ENCODE measurements around the gene GNAQ. TPM values are rescaled to one million over a fixed set of nuclear protein-coding genes. Genes with fewer than 3 reads are reported as not detected.

GNAQ gene
- total RNA-seq, 1 experiment from 2014 or later: 55.5 TPM

DNA sequence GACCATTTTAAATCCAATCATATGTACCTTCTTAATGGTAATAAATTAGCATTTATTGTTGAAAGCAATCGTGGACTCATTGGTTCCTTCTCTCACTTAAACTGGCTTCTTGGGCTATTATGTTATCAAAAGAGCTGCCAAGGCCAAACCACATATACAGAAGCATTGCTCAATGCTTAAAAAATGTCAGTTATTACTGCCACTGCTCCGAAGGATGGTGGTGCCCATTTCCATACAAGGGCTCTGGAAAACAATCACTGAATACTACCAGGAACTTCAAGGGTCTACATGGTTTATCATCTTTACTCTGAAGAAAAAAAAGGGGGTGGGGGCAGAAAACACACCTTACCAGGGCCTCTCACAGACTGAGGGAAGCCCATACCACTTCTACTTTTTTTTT, 104.3 kb downstream of the GNAQ start:
- Mint-ChIP-seq H3K4me1 (peaks cover 32% of the 10 kb centered on the region), H3K9me3 (peaks cover 3% of the 10 kb centered on the region; the same call in 1 of the 2 replicates), H3K4me3 (no peak overlapping the region), H3K27ac (no peak overlapping the region), H3K36me3 (peaks cover 5% of the 10 kb centered on the region; the same call in 1 of the 2 replicates), H3K27me3 (ENCODE audit: low read depth) (no peaks in the 10 kb centered on the region)
- ChIA-PET CTCF (no interaction called here), POLR2A (no interaction called here)
- DNase-seq (ENCODE audit: low spot score) (no peak), ATAC-seq (no peak)
- TF ChIP-seq ETV6 (CRISPR knock-in tag; IDR thresholded peaks at IDR 0.05): no peak
- no peak for TF ChIP-seq ZNF232 (CRISPR knock-in tag; IDR thresholded peaks at IDR 0.05)
- TF ChIP-seq ATF6 (CRISPR knock-in tag; IDR thresholded peaks at IDR 0.05): no peak
- TF ChIP-seq E2F4 (CRISPR knock-in tag; IDR thresholded peaks at IDR 0.05; ENCODE audit: borderline replicate concordance, low read depth): no peak
- TF ChIP-seq RELA (CRISPR knock-in tag; IDR thresholded peaks at IDR 0.05; ENCODE audit: borderline replicate concordance): no peak
- no peak for TF ChIP-seq USF1 (CRISPR knock-in tag; IDR thresholded peaks at IDR 0.05)
- TF ChIP-seq CREB1 (CRISPR knock-in tag; IDR thresholded peaks at IDR 0.05): no peak
- no peak for TF ChIP-seq ZNF317 (CRISPR knock-in tag; IDR thresholded peaks at IDR 0.05; ENCODE audit: borderline replicate concordance, low read depth)
- no peak for TF ChIP-seq TP53 (CRISPR knock-in tag; IDR thresholded peaks at IDR 0.05)
- no peak for TF ChIP-seq SMAD3 (CRISPR knock-in tag; IDR thresholded peaks at IDR 0.05; ENCODE audit: borderline replicate concordance)

DNA sequence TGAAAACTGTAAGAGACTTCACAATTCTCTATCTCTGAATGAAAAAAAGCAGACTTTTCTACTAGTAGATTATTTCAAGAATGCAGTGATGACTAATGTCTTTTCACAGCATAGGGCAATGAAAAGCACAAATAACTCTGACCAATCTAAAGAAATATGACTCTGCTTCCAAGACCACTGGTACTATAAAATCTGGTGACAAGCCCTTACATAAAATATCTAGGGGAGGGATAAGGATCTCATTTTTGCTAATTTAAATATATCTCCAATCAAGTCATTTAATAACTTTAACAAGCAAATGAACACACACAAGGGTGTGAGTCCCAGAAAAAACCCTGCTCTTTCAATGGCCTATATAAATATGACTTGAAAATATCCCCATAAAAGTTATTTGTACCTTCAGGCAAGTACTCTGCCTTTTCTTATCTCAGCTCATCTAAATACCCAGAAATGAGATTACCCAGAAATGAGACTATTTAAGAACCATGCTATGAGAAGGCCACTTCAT, 105.2 kb downstream of the GNAQ start:
- TF ChIP-seq ATF1 (CRISPR knock-in tag; IDR thresholded peaks at IDR 0.05): no peak
- no peak for TF ChIP-seq HMGXB4 (CRISPR knock-in tag; IDR thresholded peaks at IDR 0.05)
- TF ChIP-seq STAT6 (CRISPR knock-in tag; conservative IDR thresholded peaks at IDR 0.05; ENCODE audit: low read depth): no peak
- no peak for TF ChIP-seq ZNF317 (CRISPR knock-in tag; IDR thresholded peaks at IDR 0.05; ENCODE audit: borderline replicate concordance, low read depth)
- Mint-ChIP-seq H3K27me3 (ENCODE audit: low read depth) (no peaks in the 10 kb centered on the region), H3K4me3 (no peak overlapping the region), H3K36me3 (peaks cover 9% of the 10 kb centered on the region), H3K4me1 (peaks cover 32% of the 10 kb centered on the region), H3K27ac (no peak overlapping the region), H3K9me3 (peaks cover 3% of the 10 kb centered on the region; the same call in 1 of the 2 replicates)
- ATAC-seq: no peak
- POLR2A ChIA-PET: no interaction called here
- CTCF ChIA-PET: no interaction called here
- DNase-seq (ENCODE audit: low spot score): no peak

DNA sequence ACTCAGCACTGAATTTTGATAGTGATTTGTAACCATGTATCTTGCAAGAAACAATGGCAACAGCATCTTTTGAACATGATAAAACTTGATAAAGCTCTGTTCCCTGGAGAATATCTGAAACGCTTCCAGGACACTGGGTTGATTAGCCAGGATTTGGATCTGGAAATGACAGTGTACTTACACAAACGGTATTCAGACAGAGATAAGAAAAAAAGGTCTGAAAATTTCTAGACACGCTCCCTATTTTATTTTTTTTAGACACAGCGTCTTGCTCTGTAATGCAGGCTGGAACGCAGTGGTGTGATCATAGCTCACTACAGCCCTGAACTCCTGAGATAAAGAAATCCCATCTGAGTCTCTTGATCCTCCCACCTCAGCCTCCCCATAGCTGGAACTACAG, 109.0 kb downstream of the GNAQ start:
- CTCF ChIA-PET: no interaction called here
- ATAC-seq: no peak
- no peak overlapping the region for H3K4me3 Mint-ChIP-seq

More for the DNA sequence above, 109.0 kb downstream of the GNAQ start:
- peaks cover 3% of the 10 kb centered on the region; the same call in 1 of the 2 replicates for H3K9me3 Mint-ChIP-seq
- H3K36me3 Mint-ChIP-seq: peaks cover 21% of the 10 kb centered on the region
- no peaks in the 10 kb centered on the region for H3K27me3 Mint-ChIP-seq (ENCODE audit: low read depth)
- TF ChIP-seq SP1 (CRISPR knock-in tag; conservative IDR thresholded peaks at IDR 0.05): no peak
- no peak for DNase-seq (ENCODE audit: low spot score)
- POLR2A ChIA-PET: no interaction called here
- no peak overlapping the region for H3K27ac Mint-ChIP-seq
- H3K4me1 Mint-ChIP-seq: peaks cover 42% of the 10 kb centered on the region

Measured in WTC11 (cell line).